Fibroblast of the aortic adventitia (primary cell): ENCODE measurements around the gene DUS4L. TPM values are rescaled to one million over a fixed set of nuclear protein-coding genes. Genes with fewer than 3 reads are reported as not detected.
A peak's percentile ranks its signal among the peaks of the same experiment; 100 is the strongest.

Experiments used
- DNase-seq: peaks from one replicate; pipeline ENCODE4 v3.0.0-alpha.2; 2010; ENCODE audit warnings: low read depth
- H3K4me3 ChIP-seq: 2 replicates; pipeline ENCODE4 v1.5.1; 2011; ENCODE audit warnings: low read depth, mild to moderate bottlenecking, control low read depth, low read length, moderate library complexity
- total RNA-seq: library from RNA; depleted of rRNA; stranded (reverse); fragments of >200 nt; gene quantifications from 2 replicates; pipeline ENCODE4 v1.2.3, GENCODE V29; 2012; ENCODE audit warnings: low replicate concordance
- TF ChIP-seq, protein P1 (sequence below): IDR thresholded peaks from 2 replicates; pipeline ENCODE4 v1.5.1; 2011; ENCODE audit warnings: mild to moderate bottlenecking, low read length, control low read depth, inconsistent platforms; ENCODE audit not compliant: insufficient read depth

DUS4L gene
- total RNA-seq, 1 donor = 9.3 TPM

DNA sequence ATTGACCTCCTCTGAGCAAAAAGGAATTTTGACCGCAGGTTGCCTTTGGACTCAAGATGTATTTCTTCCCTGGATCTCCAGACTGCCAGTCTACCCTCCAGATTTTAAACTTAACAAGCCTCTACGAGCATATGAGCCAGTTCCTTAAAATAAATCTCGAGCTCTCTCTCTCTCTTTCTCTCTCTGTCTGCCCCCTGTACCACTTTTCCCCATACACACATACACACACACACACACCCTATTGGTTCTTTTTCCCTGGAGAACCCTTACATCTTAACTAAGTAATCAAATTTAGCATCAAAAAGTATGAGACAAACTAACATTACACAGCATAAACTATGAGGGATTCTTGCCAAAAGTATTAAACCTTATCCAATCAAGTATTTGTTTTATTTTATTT is 27.6 kb downstream of the DUS4L start:
- TF ChIP-seq, protein P1, sequence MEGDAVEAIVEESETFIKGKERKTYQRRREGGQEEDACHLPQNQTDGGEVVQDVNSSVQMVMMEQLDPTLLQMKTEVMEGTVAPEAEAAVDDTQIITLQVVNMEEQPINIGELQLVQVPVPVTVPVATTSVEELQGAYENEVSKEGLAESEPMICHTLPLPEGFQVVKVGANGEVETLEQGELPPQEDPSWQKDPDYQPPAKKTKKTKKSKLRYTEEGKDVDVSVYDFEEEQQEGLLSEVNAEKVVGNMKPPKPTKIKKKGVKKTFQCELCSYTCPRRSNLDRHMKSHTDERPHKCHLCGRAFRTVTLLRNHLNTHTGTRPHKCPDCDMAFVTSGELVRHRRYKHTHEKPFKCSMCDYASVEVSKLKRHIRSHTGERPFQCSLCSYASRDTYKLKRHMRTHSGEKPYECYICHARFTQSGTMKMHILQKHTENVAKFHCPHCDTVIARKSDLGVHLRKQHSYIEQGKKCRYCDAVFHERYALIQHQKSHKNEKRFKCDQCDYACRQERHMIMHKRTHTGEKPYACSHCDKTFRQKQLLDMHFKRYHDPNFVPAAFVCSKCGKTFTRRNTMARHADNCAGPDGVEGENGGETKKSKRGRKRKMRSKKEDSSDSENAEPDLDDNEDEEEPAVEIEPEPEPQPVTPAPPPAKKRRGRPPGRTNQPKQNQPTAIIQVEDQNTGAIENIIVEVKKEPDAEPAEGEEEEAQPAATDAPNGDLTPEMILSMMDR = no peak
- no peak overlapping the region for H3K4me3 ChIP-seq
- peak; percentile 29 for DNase-seq

GRCh38 chr7:107592361-107593024 is 28.7 kb downstream of the DUS4L start:
- TF ChIP-seq, protein P1 = no peak
- peak; percentile 56 for DNase-seq
- H3K4me3 ChIP-seq = no peak overlapping the region

DNA sequence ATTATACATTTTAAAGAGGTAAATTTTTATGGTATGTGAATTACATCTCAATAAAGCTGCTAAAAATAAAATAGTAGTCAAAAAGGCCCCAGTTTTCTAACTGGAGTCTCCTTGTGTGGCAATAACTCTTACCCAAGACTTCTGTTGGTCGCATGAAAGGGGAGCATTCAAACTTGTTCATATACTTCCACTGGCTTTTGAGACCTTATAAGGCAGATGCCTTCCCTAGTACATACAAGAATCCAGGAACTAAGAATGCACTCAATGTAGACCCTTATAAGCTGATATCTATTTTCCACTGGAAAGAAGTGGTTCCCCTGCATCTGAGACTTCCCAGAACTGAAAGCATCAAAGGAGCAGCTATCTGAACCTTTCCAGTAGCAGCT is 29.2 kb downstream of the DUS4L start:
- no peak for DNase-seq
- TF ChIP-seq, protein P1 = no peak
- H3K4me3 ChIP-seq = no peak overlapping the region

DNA sequence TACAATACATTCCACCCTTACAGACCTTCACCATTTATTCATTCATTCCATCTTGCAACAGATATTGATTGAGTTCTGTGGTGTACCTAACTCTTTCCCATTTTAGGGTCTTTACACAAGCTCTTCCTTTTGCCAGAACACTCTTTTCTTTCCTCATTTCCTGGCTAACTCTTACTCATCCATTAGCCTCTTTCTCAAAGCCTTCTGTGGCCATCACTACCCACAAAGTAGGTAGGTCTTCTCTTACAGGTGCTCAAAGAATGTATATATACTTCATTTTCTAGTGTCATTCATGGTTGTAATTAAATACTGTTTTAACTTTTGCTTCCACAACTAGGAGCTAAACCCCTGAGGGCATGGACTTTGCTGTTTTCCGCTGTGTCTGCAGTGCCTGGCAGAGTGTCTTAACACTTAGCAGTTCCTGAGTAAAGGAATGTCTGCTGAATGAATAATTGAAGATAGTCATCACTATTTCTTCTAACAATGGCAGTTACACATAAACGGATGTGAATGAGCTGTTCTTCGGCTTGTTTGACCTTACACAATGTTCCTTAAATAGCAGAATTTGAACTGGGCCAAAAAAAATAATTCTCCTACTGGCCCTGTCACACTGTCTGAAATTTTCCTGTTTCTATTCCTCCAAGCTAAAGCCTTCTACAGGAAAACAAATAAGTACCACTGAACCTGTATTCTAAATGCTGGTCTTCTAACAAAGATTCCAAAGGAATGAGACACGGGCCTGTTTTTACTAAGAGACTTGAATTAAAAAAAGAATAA is 31.4 kb downstream of the DUS4L start:
- DNase-seq = peak; percentile 97
- TF ChIP-seq, protein P1 = no peak
- no peak overlapping the region for H3K4me3 ChIP-seq

DNA sequence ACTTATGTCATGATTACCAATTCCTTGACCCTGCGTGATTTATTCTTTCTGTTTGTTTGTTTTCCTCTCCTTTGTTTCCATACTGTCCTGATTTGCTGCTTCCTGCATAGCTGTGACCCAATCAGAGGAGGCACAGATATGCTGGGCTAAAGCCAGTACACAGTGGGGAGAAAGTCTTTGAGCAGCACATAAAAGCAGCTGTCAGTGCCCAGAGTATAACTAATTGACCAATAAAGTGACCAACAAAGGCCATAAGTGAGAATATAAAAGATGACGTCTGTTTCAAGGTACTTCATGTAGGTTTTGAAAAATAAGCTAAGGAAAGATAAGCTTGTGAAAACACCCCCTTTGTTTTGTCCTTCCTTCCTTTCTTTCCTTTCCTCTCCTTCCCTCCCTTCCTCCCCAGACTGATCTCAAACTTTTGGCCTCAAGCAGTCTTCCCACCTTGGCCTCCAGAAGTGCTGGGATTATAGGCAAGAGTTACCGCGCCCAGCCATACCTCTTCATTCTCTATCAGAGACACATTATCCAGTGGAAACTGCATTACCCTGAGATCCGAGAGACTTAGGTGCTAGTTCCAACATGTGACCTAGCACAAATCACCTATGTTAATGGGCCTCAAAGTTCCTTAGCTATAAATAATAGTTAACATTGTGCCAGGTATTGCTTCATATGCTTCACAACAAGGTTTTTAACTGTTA is 33.3 kb downstream of the DUS4L start:
- TF ChIP-seq, protein P1 = no peak
- no peak for DNase-seq
- no peak overlapping the region for H3K4me3 ChIP-seq

DNA sequence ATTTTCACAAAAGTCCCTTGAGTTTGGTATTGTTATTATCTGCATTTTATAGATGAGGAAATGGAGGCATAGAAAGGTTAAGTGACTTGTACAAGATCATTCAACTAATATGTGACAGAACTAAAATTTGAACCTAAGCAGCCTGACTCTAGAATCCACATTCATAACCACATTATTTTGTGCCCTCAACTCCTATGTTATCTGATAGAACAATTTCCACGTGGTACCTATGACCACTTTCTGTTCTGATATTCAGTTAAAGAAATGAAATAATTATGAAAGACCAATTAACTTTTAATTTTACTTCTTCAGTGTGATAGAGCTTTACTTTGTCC is 33.8 kb downstream of the DUS4L start:
- TF ChIP-seq, protein P1 = no peak
- no peak overlapping the region for H3K4me3 ChIP-seq
- no peak for DNase-seq
